H1 (cell line): ENCODE measurements around the gene DDX60. TPM values are rescaled to one million over a fixed set of nuclear protein-coding genes. Genes with fewer than 3 reads are reported as not detected.

Source experiments
- ASH2L ChIP-seq: fragments of 200-600, 300-600 bp; sonication (generic); IDR thresholded peaks from one replicate; pipeline ENCODE4 v1.7.1; 2017; ENCODE audit warnings: low read length
- CBX5 ChIP-seq: fragments of 300-800, 300-1000 bp; sonication (generic); IDR thresholded peaks from 2 replicates; pipeline ENCODE4 v1.7.1; 2016; ENCODE audit warnings: antibody characterized with exemption, low read length, low read depth
- CEBPB ChIP-seq: IDR thresholded peaks from 2 replicates; pipeline ENCODE4 v1.6.1; 2012; ENCODE audit warnings: low read depth, low read length
- CHD1 ChIP-seq: IDR thresholded peaks from 2 replicates; pipeline ENCODE4 v1.6.1; 2012; ENCODE audit warnings: low read depth, low read length, improper control_type of control experiment
- CTBP2 ChIP-seq: IDR thresholded peaks from 2 replicates; pipeline ENCODE4 v1.7.0; 2011; ENCODE audit warnings: borderline replicate concordance, mild to moderate bottlenecking, moderate library complexity, mixed read lengths, low read length; ENCODE audit not compliant: insufficient read depth, insufficient read length
- MAX ChIP-seq: IDR thresholded peaks from 2 replicates; pipeline ENCODE4 v1.6.1; 2012; ENCODE audit warnings: inconsistent platforms
- polyA plus RNA-seq, 7 experiments: library from polyadenylated mRNA; depleted of rRNA in 3 of 7; stranded (reverse) in 5 of 7; unstranded in 2 of 7; fragments of >200 nt in 5 of 7; fragments of 200-250 nt in 2 of 7; gene quantifications; 1 replicate in 5 of 7; 2 replicates in 1 of 7; 4 replicates in 1 of 7; pipeline versions ENCODE4 v1.2.1 to v1.2.3, GENCODE V29; 2011 to 2013; ENCODE audit warnings: missing spikeins in 2 of 7, mixed read lengths in 2 of 7
- total RNA-seq: library from RNA; stranded (reverse); fragmentation: NEBNext Ultra II Directional; extraction: Animal tissue kit (Norgen Biotek cat#: 25700); gene quantifications from 2 replicates; pipeline ENCODE4 v1.2.1, GENCODE V29; 2021

Gene DDX60
- total and polyA plus RNA-seq, 2 of the 8 experiments (the other 6 are each of a cell fraction or from before 2014, with no cell fraction given) = 1.00 to 1.6 TPM

- TF ChIP-seq CEBPB (no peak), MAX (no peak), CBX5 (no peak), CTBP2 (no peak), CHD1 (no peak), ASH2L (no peak)
Measured at GRCh38 chr4:168357941-168358340, 39.4 kb upstream of the DDX60 start (continued).
